HCT116 (cell line): ENCODE measurements around the gene HAO2. TPM values are rescaled to one million over a fixed set of nuclear protein-coding genes. Genes with fewer than 3 reads are reported as not detected.

Experiments
- ATAC-seq: fragments of 200-7000 bp; cut with Tn5 transposase; 2 replicates; pipeline ENCODE4 v1.9.1; 2020; ENCODE audit warnings: mild to moderate bottlenecking, moderate library complexity
- BruUV-seq: library from RNA; stranded (reverse); fragments of 400-500 nt; replicated peaks from 2 replicates; lab custom pipeline; 2021; lab: Mats Ljungman, UMichigan
- CTCF ChIA-PET: fragments of 300-600 bp; sonication (Branson Sonifier 250); formaldehyde crosslinking; loops from one replicate; lab custom pipeline; 2021; ENCODE audit warnings: antibody characterized with exemption; lab: Charles Lee
- POLR2A ChIA-PET: fragments of 300-600, 350-600 bp; sonication (Branson Sonifier 250); formaldehyde crosslinking; loops from one replicate; lab custom pipeline; 2021; ENCODE audit warnings: antibody characterized with exemption; lab: Charles Lee
- RAD21 ChIA-PET, 2 experiments: fragments of 300-600 bp; sonication (Branson Sonifier 250); formaldehyde crosslinking; loops; one replicate each; lab custom pipeline; 2023; ENCODE audit warnings: low total read pairs in 2 of 2; ENCODE audit not compliant: uncharacterized antibody in 2 of 2, unreplicated experiment in 2 of 2, low non-redundant PET in 1 of 2; lab: Charles Lee
- DNase-seq: peaks from one replicate; pipeline ENCODE4 v3.0.0-alpha.2; 2010; ENCODE audit warnings: low read depth, low spot score
- H2AFZ ChIP-seq: fragments of 200-600 bp; shearing (Covaris generic), sonication (generic); 2 replicates; pipeline ENCODE4 v1.6.1; 2017; ENCODE audit warnings: low read depth, mixed run types, mixed read lengths, antibody characterized with exemption, low read length; ENCODE audit not compliant: poor library complexity, severe bottlenecking
- H3K27ac ChIP-seq: 2 replicates; pipeline ENCODE4 v1.5.1; 2012; ENCODE audit warnings: low read depth, low read length
- H3K27me3 ChIP-seq: fragments of 200-600 bp; sonication (generic); 2 replicates; pipeline ENCODE4 v1.6.1; 2016; ENCODE audit warnings: mixed run types, low read length, mixed read lengths; ENCODE audit not compliant: insufficient read depth
- H3K36me3 ChIP-seq, 2 experiments: fragments of 200-500 bp in 1 of 2; fragments of 200-600 bp in 1 of 2; sonication (Bioruptor generic) in 1 of 2; sonication (generic) in 1 of 2; 2 replicates each; pipeline versions ENCODE4 v1.5.1 to v1.6.1; 2014 to 2016; ENCODE audit warnings: low read length in 2 of 2, inconsistent platforms in 1 of 2, mixed read lengths in 1 of 2, mixed run types in 1 of 2; ENCODE audit not compliant: insufficient read depth in 2 of 2, control insufficient read depth in 1 of 2
- H3K4me1 ChIP-seq, 2 experiments: fragments of 200-600 bp in 1 of 2; sonication (generic) in 1 of 2; 2 replicates each; pipeline versions ENCODE4 v1.5.1 to v1.6.1; 2012 to 2017; ENCODE audit warnings: low read length in 2 of 2, inconsistent platforms in 1 of 2, mild to moderate bottlenecking in 1 of 2, mixed read lengths in 1 of 2, mixed run types in 1 of 2, moderate library complexity in 1 of 2; ENCODE audit not compliant: insufficient read depth in 2 of 2, control insufficient read depth in 1 of 2
- H3K4me2 ChIP-seq: fragments of 200-600 bp; sonication (generic); 2 replicates; pipeline ENCODE4 v1.6.1; 2017; ENCODE audit warnings: mixed run types, low read length, mixed read lengths
- H3K4me3 ChIP-seq, 2 experiments: fragments of 200-600 bp in 1 of 2; sonication (generic) in 1 of 2; replicated peaks in 1 of 2; 2 replicates each; pipeline ENCODE4 v1.5.1; 2011 to 2016; ENCODE audit warnings: low read length in 2 of 2, control low read depth in 1 of 2, low read depth in 1 of 2, mild to moderate bottlenecking in 1 of 2, mixed read lengths in 1 of 2, mixed run types in 1 of 2
- H3K79me2 ChIP-seq: fragments of 200-600 bp; sonication (generic); 2 replicates; pipeline ENCODE4 v1.6.1; 2017; ENCODE audit warnings: mild to moderate bottlenecking, mixed run types, low read length, moderate library complexity, mixed read lengths; ENCODE audit not compliant: insufficient read depth
- H3K9ac ChIP-seq: fragments of 200-600 bp; sonication (generic); 2 replicates; pipeline ENCODE4 v1.6.1; 2016; ENCODE audit warnings: low read length, mixed read lengths
- H3K9me2 ChIP-seq: fragments of 200-600 bp; sonication (generic), shearing (Covaris generic); 2 replicates; pipeline ENCODE4 v1.6.1; 2017; ENCODE audit warnings: mixed run types, mild to moderate bottlenecking, moderate library complexity; ENCODE audit not compliant: insufficient read depth
- H3K9me3 ChIP-seq, 2 experiments: fragments of 200-500 bp in 1 of 2; fragments of 200-600 bp in 1 of 2; sonication (Bioruptor generic) in 1 of 2; sonication (generic) in 1 of 2; 2 replicates each; pipeline ENCODE4 v1.6.1; 2014 to 2017; ENCODE audit warnings: low read length in 2 of 2, mixed read lengths in 2 of 2, inconsistent platforms in 1 of 2, low read depth in 1 of 2, mild to moderate bottlenecking in 1 of 2, mixed run types in 1 of 2, moderate library complexity in 1 of 2; ENCODE audit not compliant: control insufficient read depth in 1 of 2, insufficient read depth in 1 of 2
- H4K20me1 ChIP-seq: fragments of 200-600 bp; sonication (generic), shearing (Covaris generic); 2 replicates; pipeline ENCODE4 v1.6.1; 2017; ENCODE audit warnings: mixed run types, mild to moderate bottlenecking, moderate library complexity; ENCODE audit not compliant: insufficient read depth
- EGR1 ChIP-seq: IDR thresholded peaks from 2 replicates; pipeline ENCODE4 v1.6.1; 2012; ENCODE audit warnings: low read depth
- ELF1 ChIP-seq: IDR thresholded peaks from 2 replicates; pipeline ENCODE4 v1.6.1; 2012; ENCODE audit warnings: low read depth, borderline replicate concordance
- EZH2phosphoT487 ChIP-seq: fragments of 200-600 bp; IDR thresholded peaks from 2 replicates; pipeline ENCODE4 v1.6.1; 2018; ENCODE audit warnings: antibody characterized with exemption, borderline replicate concordance
- FOSL1 ChIP-seq: IDR thresholded peaks from 2 replicates; pipeline ENCODE4 v1.6.1; 2012; ENCODE audit warnings: low read depth
- POLR2A ChIP-seq: IDR thresholded peaks from 2 replicates; pipeline ENCODE4 v1.7.0; 2011; ENCODE audit warnings: borderline replicate concordance; ENCODE audit not compliant: insufficient read depth, insufficient read length; ENCODE audit errors: extremely low read depth
- SIN3A ChIP-seq: IDR thresholded peaks from 2 replicates; pipeline ENCODE4 v1.6.1; 2012; ENCODE audit warnings: low read depth
- SP1 ChIP-seq: IDR thresholded peaks from 2 replicates; pipeline ENCODE4 v1.6.1; 2012; ENCODE audit warnings: low read depth
- YY1 ChIP-seq: IDR thresholded peaks from 2 replicates; pipeline ENCODE4 v1.6.1; 2011; ENCODE audit warnings: low read length, low read depth, moderate library complexity, mild to moderate bottlenecking; ENCODE audit not compliant: insufficient replicate concordance; ENCODE audit errors: extremely low read depth
- ZBTB33 ChIP-seq: IDR thresholded peaks from 2 replicates; pipeline ENCODE4 v1.6.1; 2011; ENCODE audit warnings: mild to moderate bottlenecking, low read length, moderate library complexity; ENCODE audit not compliant: insufficient replicate concordance; ENCODE audit errors: extremely low read depth
- intact Hi-C: fragments of 100-400 bp; cut with micrococcal nuclease; formaldehyde crosslinking; loops from 2 replicates; pipeline ENCODE4 v1.10.0; 2022
- total RNA-seq: library from RNA; stranded (reverse); gene quantifications from one replicate; pipeline ENCODE4 v1.2.1, GENCODE V29; 2021; ENCODE audit not compliant: unreplicated experiment
- TF ChIP-seq, protein P1 (sequence below): IDR thresholded peaks from 2 replicates; pipeline ENCODE4 v1.6.1; 2012

The HAO2 gene
- total RNA-seq, 1 experiment from 2014 or later, result not detected

DNA sequence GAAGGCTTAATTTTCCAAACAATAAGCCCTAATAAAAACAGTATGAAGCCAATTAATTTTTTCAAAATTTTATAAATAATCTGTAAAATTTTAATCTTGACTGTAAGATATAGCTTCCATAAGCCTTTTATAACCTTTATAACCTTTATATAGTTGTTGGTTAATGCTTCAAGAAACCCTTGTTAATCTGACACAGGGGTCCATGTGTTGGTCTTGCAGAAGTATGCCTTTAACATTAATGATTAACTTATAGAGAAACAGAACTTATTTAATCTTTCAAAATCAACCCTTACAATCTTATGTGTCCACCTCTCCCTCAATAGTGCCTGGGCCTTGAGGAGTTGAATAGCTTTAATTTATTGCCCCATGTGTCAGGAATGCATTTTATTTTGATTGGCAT lies 23.2 kb upstream of the HAO2 start:
- ATAC-seq (no peak), DNase-seq (no peak)
- H3K9ac ChIP-seq, result no peak overlapping the region
- H3K4me1 ChIP-seq, result no peaks in the 10 kb centered on the region
- BruUV-seq, result no TSS peak
- H3K27me3 ChIP-seq, result no peaks in the 10 kb centered on the region
- ChIA-PET CTCF (no interaction called here), POLR2A (no interaction called here), RAD21 (no interaction called here)
- H3K79me2 ChIP-seq, result no peaks in the 10 kb centered on the region
- H3K9me2 ChIP-seq, result no peaks in the 10 kb centered on the region
- no peak overlapping the region for H3K4me2 ChIP-seq
- no peak overlapping the region for H2AFZ ChIP-seq
- H3K9me3 ChIP-seq, result no peaks in the 10 kb centered on the region
- TF ChIP-seq ZBTB33, result no peak
- no peak for TF ChIP-seq SIN3A
- TF ChIP-seq, protein P1, sequence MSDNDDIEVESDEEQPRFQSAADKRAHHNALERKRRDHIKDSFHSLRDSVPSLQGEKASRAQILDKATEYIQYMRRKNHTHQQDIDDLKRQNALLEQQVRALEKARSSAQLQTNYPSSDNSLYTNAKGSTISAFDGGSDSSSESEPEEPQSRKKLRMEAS, result no peak
- TF ChIP-seq EGR1, result no peak
- no peaks in the 10 kb centered on the region for H3K36me3 ChIP-seq
- intact Hi-C loops, result no loop called here
- no peak overlapping the region for H3K27ac ChIP-seq
- no peak overlapping the region for H3K4me3 ChIP-seq
- H4K20me1 ChIP-seq, result no peaks in the 10 kb centered on the region

GRCh38 chr1:119347858-119348257 lies 20.7 kb upstream of the HAO2 start:
- TF ChIP-seq EZH2phosphoT487, result no peak
- TF ChIP-seq YY1, result no peak
- no peak for TF ChIP-seq SP1
- no peak for TF ChIP-seq POLR2A
- TF ChIP-seq ELF1, result no peak
- TF ChIP-seq FOSL1, result no peak
- H3K27me3 ChIP-seq, result no peaks in the 10 kb centered on the region
- no peak overlapping the region for H3K27ac ChIP-seq
- no peaks in the 10 kb centered on the region for H4K20me1 ChIP-seq
- ATAC-seq (no peak), DNase-seq (no peak)
- H3K79me2 ChIP-seq, result no peaks in the 10 kb centered on the region
- ChIA-PET CTCF (interaction anchor here (1.2 kb wide), 1 partner anchor 73 kb away, joined by 4 read pairs; no protein-coding TSS in a partner anchor), RAD21 (no interaction called here), POLR2A (no interaction called here)
- H3K36me3 ChIP-seq, result no peaks in the 10 kb centered on the region
- no peak overlapping the region for H3K4me2 ChIP-seq
- H2AFZ ChIP-seq, result no peak overlapping the region
- no TSS peak for BruUV-seq
- H3K4me1 ChIP-seq, result no peaks in the 10 kb centered on the region
- intact Hi-C loops, result no loop called here
- H3K9me3 ChIP-seq, result no peaks in the 10 kb centered on the region
- H3K9me2 ChIP-seq, result no peaks in the 10 kb centered on the region; the same call in 1 of the 2 replicates
- no peak overlapping the region for H3K9ac ChIP-seq
- no peak overlapping the region for H3K4me3 ChIP-seq
